ENCODE measurements around the gene NTN4. TPM values are rescaled to one million over a fixed set of nuclear protein-coding genes. Genes with fewer than 3 reads are reported as not detected.

NTN4 gene
- total RNA-seq, 4 donors from 2014 or later, result 4.0 to 10.0 (median 5.7) TPM

DNA sequence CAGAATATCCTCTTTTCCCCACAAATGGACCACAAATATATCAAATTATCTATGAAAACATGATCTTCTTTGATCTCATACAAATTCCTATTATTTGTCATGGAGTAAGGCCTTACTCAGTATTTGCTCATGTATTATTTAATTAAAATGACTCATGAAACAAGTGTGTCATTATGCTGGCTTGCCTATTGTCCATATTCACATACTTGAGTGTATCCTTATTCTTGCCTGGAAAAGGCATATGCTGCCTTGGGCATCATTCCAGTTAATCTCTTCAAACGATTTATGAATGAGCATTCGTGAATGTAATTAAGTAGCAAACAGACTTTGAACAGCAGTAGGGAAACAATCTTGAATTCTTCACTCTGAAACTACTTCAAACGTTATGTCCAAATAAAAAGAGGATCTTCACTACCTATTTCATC is 45.6 kb upstream of the NTN4 start:
- no peaks in the 10 kb centered on the region for H3K9me3 ChIP-seq
- in situ Hi-C loops (cut with MboI; ENCODE audit: low sequenced_read_pairs in 4 of 4), result no loop called here
- H3K4me3 ChIP-seq, result no peak overlapping the region
- ATAC-seq, result no peak
- peaks cover 0 to 4% (median 0%) of the 10 kb centered on the region in 3 donors for H3K27me3 ChIP-seq
- no peak for DNase-seq
- no peak for TF ChIP-seq POLR2A (IDR thresholded peaks at IDR 0.05)
- TF ChIP-seq, protein P1, sequence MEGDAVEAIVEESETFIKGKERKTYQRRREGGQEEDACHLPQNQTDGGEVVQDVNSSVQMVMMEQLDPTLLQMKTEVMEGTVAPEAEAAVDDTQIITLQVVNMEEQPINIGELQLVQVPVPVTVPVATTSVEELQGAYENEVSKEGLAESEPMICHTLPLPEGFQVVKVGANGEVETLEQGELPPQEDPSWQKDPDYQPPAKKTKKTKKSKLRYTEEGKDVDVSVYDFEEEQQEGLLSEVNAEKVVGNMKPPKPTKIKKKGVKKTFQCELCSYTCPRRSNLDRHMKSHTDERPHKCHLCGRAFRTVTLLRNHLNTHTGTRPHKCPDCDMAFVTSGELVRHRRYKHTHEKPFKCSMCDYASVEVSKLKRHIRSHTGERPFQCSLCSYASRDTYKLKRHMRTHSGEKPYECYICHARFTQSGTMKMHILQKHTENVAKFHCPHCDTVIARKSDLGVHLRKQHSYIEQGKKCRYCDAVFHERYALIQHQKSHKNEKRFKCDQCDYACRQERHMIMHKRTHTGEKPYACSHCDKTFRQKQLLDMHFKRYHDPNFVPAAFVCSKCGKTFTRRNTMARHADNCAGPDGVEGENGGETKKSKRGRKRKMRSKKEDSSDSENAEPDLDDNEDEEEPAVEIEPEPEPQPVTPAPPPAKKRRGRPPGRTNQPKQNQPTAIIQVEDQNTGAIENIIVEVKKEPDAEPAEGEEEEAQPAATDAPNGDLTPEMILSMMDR (IDR thresholded peaks at IDR 0.05 in 4 of 5, conservative IDR thresholded peaks at IDR 0.05 in 1 of 5), result no peak
- intact Hi-C loops (cut with DNase I; ENCODE audit: low total_unique reads), result no loop called here
- no peaks in the 10 kb centered on the region for H3K36me3 ChIP-seq
- H3K27ac ChIP-seq, result no peak overlapping the region
- peaks cover 0 to 4% of the 10 kb centered on the region in 2 donors for H3K4me1 ChIP-seq

DNA sequence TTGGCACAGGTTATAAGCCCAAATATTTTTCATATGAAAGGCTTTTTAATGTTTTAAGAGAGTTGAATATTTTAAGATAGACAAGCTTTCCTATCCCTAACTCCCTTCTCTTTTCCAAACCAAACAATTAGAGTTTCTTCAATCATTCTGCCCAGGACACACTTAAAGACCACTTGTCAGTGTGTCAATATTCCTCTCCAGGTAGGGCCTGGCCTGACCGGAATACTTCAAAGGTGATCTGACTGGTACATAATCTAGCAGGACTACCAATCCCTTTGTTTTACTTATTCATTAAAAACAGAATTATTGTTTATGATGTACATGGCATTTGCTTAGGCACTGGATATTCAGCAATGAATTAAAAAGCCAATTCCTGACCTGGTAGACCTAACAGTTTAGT is 44.0 kb upstream of the NTN4 start:
- ATAC-seq (no peak), DNase-seq (no peak)
- in situ Hi-C loops (cut with MboI; ENCODE audit: low sequenced_read_pairs in 4 of 4), result no loop called here
- Histone ChIP-seq H3K36me3 (no peaks in the 10 kb centered on the region), H3K4me3 (no peak overlapping the region), H3K4me1 (peaks cover 0 to 4% of the 10 kb centered on the region in 2 donors), H3K27me3 (peaks cover 0 to 4% (median 0%) of the 10 kb centered on the region in 3 donors), H3K9me3 (no peaks in the 10 kb centered on the region), H3K27ac (no peak overlapping the region)
- intact Hi-C loops (cut with DNase I; ENCODE audit: low total_unique reads), result no loop called here
- TF ChIP-seq POLR2A (IDR thresholded peaks at IDR 0.05), result no peak
- TF ChIP-seq, protein P1 (IDR thresholded peaks at IDR 0.05 in 4 of 5, conservative IDR thresholded peaks at IDR 0.05 in 1 of 5), result no peak

GRCh38 chr12:95830335-95831089 is 39.9 kb upstream of the NTN4 start:
- H3K4me3 ChIP-seq, result no peak overlapping the region
- intact Hi-C loops (cut with DNase I; ENCODE audit: low total_unique reads), result no loop called here
- no peak overlapping the region for H3K27ac ChIP-seq
- no peaks in the 10 kb centered on the region for H3K4me1 ChIP-seq
- no peaks in the 10 kb centered on the region for H3K27me3 ChIP-seq
- no peaks in the 10 kb centered on the region for H3K9me3 ChIP-seq
- DNase-seq (no peak), ATAC-seq (no peak)
- no peaks in the 10 kb centered on the region for H3K36me3 ChIP-seq
- in situ Hi-C loops (cut with MboI; ENCODE audit: low sequenced_read_pairs in 4 of 4), result no loop called here
- TF ChIP-seq, protein P1 (IDR thresholded peaks at IDR 0.05 in 4 of 5, conservative IDR thresholded peaks at IDR 0.05 in 1 of 5), result no peak
- no peak for TF ChIP-seq POLR2A (IDR thresholded peaks at IDR 0.05)

GRCh38 chr12:95829395-95829794 is 38.8 kb upstream of the NTN4 start:
- TF ChIP-seq, protein P1 (IDR thresholded peaks at IDR 0.05 in 4 of 5, conservative IDR thresholded peaks at IDR 0.05 in 1 of 5), result no peak
- no peak for TF ChIP-seq POLR2A (IDR thresholded peaks at IDR 0.05)
- no peaks in the 10 kb centered on the region for H3K9me3 ChIP-seq
- no peak overlapping the region for H3K4me3 ChIP-seq
- in situ Hi-C loops (cut with MboI; ENCODE audit: low sequenced_read_pairs in 4 of 4) (no loop called here), intact Hi-C loops (cut with DNase I; ENCODE audit: low total_unique reads) (no loop called here)
- DNase-seq, result no peak
- H3K27ac ChIP-seq, result no peak overlapping the region
- ATAC-seq, result no peak
- no peaks in the 10 kb centered on the region for H3K27me3 ChIP-seq
- H3K4me1 ChIP-seq, result no peaks in the 10 kb centered on the region
- H3K36me3 ChIP-seq, result no peaks in the 10 kb centered on the region
